Right lobe of liver (tissue), 6 donors: Measurements from ENCODE around the gene OR4D2. TPM values are rescaled to one million over a fixed set of nuclear protein-coding genes. Genes with fewer than 3 reads are reported as not detected.

Experiments used
- ATAC-seq, 4 donors: fragments of 200-7000 bp; cut with Tn5 transposase; one replicate each; pipeline ENCODE4 v1.9.1; 2020; ENCODE audit warnings: mild to moderate bottlenecking in 4 of 4, moderate library complexity in 4 of 4
- DNase-seq, 3 donors: peaks; one replicate each; pipeline ENCODE4 v3.0.0-alpha.2; 2020
- H3K27ac ChIP-seq, 3 donors: fragments of 200-600 bp; one replicate each; pipeline ENCODE4 v1.8.0; 2022
- H3K27me3 ChIP-seq, 2 donors: fragments of 200-600 bp; one replicate each; pipeline ENCODE4 v1.8.0; 2022
- H3K36me3 ChIP-seq, 4 donors: fragments of 200-600 bp; sonication (generic) in 1 of 4; one replicate each; pipeline versions ENCODE4 v1.5.1 to v1.8.0; 2017 to 2022; ENCODE audit warnings: control low read depth in 1 of 4
- H3K4me1 ChIP-seq, 4 donors: fragments of 200-600 bp; sonication (generic) in 1 of 4; one replicate each; pipeline versions ENCODE4 v1.5.1 to v1.8.0; 2017 to 2022; ENCODE audit warnings: control low read depth in 1 of 4
- H3K4me3 ChIP-seq, 3 donors: fragments of 200-600 bp; one replicate each; pipeline ENCODE4 v1.8.0; 2022
- H3K9me3 ChIP-seq, 4 donors: fragments of 200-600 bp; sonication (generic) in 1 of 4; one replicate each; pipeline versions ENCODE4 v1.5.1 to v1.8.0; 2017 to 2022; ENCODE audit warnings: control low read depth in 1 of 4
- POLR2A ChIP-seq: fragments of 450-650 bp; IDR thresholded peaks from one replicate; pipeline ENCODE4 v1.6.1; 2017; ENCODE audit warnings: antibody characterized with exemption, mild to moderate bottlenecking
- WGBS: methylation state at CpG from one replicate; pipeline ENCODE4 v1.1.6; 2018; ENCODE audit warnings: low coverage, low lambda C conversion rate; ENCODE audit not compliant: insufficient coverage; ENCODE audit errors: missing lambda C conversion rate; 5-methylcytosine and 5-hydroxymethylcytosine counted together
- intact Hi-C, 2 donors: fragments of 100-400 bp; cut with DNase I; formaldehyde crosslinking; loops; one replicate each; pipeline versions ENCODE4 v1.11.2 to v1.14.1; 2022
- total RNA-seq, 6 experiments: library from RNA; depleted of rRNA in 2 of 6; stranded (reverse); fragments of >200 nt in 2 of 6; fragmentation: NEBNext Ultra II Directional in 3 of 6; extraction: Animal tissue kit (Norgen Biotek cat#: 25700) in 3 of 6; gene quantifications; one replicate each; pipeline versions ENCODE4 v1.1.0 to v1.2.4, GENCODE V29; 2016 to 2023
- TF ChIP-seq, protein P1 (sequence below), 4 donors: fragments of 200-600 bp in 3 of 4; fragments of 450-650 bp in 1 of 4; IDR thresholded peaks; one replicate each; pipeline versions ENCODE4 v1.5.1 to v1.8.0; 2016 to 2022; ENCODE audit warnings: antibody characterized with exemption in 4 of 4, mild to moderate bottlenecking in 2 of 4
- donor health status: DM: no; HTN: yes; CAD: no.
- donor health status: DM: no; HTN: no; CAD: no.
- donor health status: DM: no; HTN: no; CAD: no.
- donor health status: DM: no; HTN: yes; CAD: no.
- donor health status: DM: no; HTN: yes; CAD: no.

Gene OR4D2
- total RNA-seq, 6 experiments from 2014 or later = not detected

- H3K36me3 ChIP-seq = no peaks in the 10 kb centered on the region
- no peak for DNase-seq
- TF ChIP-seq, protein P1, sequence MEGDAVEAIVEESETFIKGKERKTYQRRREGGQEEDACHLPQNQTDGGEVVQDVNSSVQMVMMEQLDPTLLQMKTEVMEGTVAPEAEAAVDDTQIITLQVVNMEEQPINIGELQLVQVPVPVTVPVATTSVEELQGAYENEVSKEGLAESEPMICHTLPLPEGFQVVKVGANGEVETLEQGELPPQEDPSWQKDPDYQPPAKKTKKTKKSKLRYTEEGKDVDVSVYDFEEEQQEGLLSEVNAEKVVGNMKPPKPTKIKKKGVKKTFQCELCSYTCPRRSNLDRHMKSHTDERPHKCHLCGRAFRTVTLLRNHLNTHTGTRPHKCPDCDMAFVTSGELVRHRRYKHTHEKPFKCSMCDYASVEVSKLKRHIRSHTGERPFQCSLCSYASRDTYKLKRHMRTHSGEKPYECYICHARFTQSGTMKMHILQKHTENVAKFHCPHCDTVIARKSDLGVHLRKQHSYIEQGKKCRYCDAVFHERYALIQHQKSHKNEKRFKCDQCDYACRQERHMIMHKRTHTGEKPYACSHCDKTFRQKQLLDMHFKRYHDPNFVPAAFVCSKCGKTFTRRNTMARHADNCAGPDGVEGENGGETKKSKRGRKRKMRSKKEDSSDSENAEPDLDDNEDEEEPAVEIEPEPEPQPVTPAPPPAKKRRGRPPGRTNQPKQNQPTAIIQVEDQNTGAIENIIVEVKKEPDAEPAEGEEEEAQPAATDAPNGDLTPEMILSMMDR (IDR thresholded peaks at IDR 0.05) = no peak
- TF ChIP-seq POLR2A = no peak
- H3K9me3 ChIP-seq = no peaks in the 10 kb centered on the region
- no peak overlapping the region for H3K27ac ChIP-seq
- H3K27me3 ChIP-seq = no peaks in the 10 kb centered on the region
- H3K4me1 ChIP-seq = no peaks in the 10 kb centered on the region
- 39% methylated on average over 3 of the region's 3 CpGs for WGBS
- no peak for ATAC-seq
- intact Hi-C loops = no loop called here
- H3K4me3 ChIP-seq = no peak overlapping the region
Observed at GRCh38 chr17:58174871-58175270, 8.1 kb downstream of the OR4D2 start.

- 32% methylated on average over 7 of the region's 7 CpGs for WGBS
- ATAC-seq = no peak
- Histone ChIP-seq H3K9me3 (no peaks in the 10 kb centered on the region), H3K4me1 (no peaks in the 10 kb centered on the region), H3K27ac (no peak overlapping the region), H3K4me3 (no peak overlapping the region), H3K27me3 (no peaks in the 10 kb centered on the region), H3K36me3 (no peaks in the 10 kb centered on the region)
- no peak for TF ChIP-seq POLR2A
- TF ChIP-seq, protein P1 (IDR thresholded peaks at IDR 0.05) = no peak
- no peak for DNase-seq
- intact Hi-C loops = no loop called here
Observed at GRCh38 chr17:58176200-58176599, 9.4 kb downstream of the OR4D2 start.

DNA sequence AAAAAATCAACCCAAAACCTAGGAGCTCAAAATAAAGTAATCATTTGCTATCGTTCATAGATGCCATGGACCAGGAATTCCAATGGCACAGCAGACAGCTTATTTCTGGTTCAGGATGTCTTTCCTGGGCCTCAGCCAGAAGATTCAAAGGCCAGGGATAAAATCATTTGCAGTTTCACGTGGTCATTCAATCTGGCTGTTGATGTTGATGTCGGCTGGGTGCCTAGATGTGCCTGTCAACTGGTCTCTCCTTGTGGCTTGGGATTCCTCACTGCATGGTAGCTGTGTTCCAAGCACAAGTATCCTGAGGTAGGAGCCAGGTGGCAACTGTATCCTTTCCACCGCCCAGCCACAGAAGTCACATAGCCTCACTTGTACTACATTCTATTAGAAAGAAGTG is 15.0 kb downstream of the OR4D2 start:
- Histone ChIP-seq H3K4me1 (no peaks in the 10 kb centered on the region), H3K27me3 (no peaks in the 10 kb centered on the region), H3K27ac (no peak overlapping the region), H3K36me3 (no peaks in the 10 kb centered on the region), H3K9me3 (no peaks in the 10 kb centered on the region), H3K4me3 (no peak overlapping the region)
- WGBS = 43% methylated on average over 3 of the region's 4 CpGs
- ATAC-seq = no peak
- no peak for DNase-seq
- TF ChIP-seq POLR2A = no peak
- TF ChIP-seq, protein P1 (IDR thresholded peaks at IDR 0.05) = no peak
- intact Hi-C loops = no loop called here

- no CpG with 5 or more reads among the region's 4 CpGs for WGBS
- intact Hi-C loops = no loop called here
- Histone ChIP-seq H3K27ac (no peak overlapping the region), H3K36me3 (no peaks in the 10 kb centered on the region), H3K4me3 (no peak overlapping the region), H3K27me3 (no peaks in the 10 kb centered on the region), H3K4me1 (no peaks in the 10 kb centered on the region), H3K9me3 (no peaks in the 10 kb centered on the region)
- TF ChIP-seq POLR2A = no peak
- TF ChIP-seq, protein P1 (IDR thresholded peaks at IDR 0.05) = no peak
- DNase-seq = no peak
- no peak for ATAC-seq
Observed at GRCh38 chr17:58183514-58183913, 16.7 kb downstream of the OR4D2 start.
